C4-2B (cell line): ENCODE measurements around the gene SLC39A13.

Experiments used
- H3K27ac ChIP-seq: fragments of 450-650 bp; 2 replicates; pipeline ENCODE4 v1.5.1; 2017
- CTCF ChIP-seq: fragments of 450-650 bp; conservative IDR thresholded peaks from 2 replicates; pipeline ENCODE4 v1.5.1; 2017; ENCODE audit warnings: mild to moderate bottlenecking
- ZFX ChIP-seq: fragments of 450-650 bp; IDR thresholded peaks from 2 replicates; pipeline ENCODE4 v1.6.1; 2017

Gene SLC39A13

GRCh38 chr11:47442514-47442913 lies 34.1 kb downstream of the SLC39A13 start:
- H3K27ac ChIP-seq = no peak overlapping the region
- TF ChIP-seq ZFX (no peak), CTCF (no peak)

GRCh38 chr11:47443028-47443700 lies 34.8 kb downstream of the SLC39A13 start:
- TF ChIP-seq CTCF (no peak), ZFX (no peak)
- no peak overlapping the region for H3K27ac ChIP-seq

DNA sequence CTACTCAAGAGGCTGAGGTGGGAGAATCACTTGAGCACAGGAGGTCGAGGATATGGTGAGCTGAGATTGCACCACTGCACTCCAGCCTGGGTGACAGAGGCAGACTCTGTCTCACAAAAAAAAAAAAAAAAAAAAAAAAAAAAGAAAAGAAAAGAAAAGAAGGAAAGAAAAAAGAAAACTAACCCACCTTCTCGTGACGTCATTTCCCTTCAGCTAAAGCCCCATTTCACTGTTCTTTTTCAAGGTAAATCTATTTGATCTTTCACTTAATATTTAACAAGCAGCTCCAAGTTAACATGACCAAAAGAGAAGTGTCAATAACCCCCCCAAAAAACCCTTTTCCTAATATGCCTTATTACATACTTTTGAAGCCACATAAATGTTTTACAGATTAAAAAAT lies 35.4 kb downstream of the SLC39A13 start:
- H3K27ac ChIP-seq = no peak overlapping the region
- TF ChIP-seq CTCF (no peak), ZFX (no peak)

GRCh38 chr11:47445840-47446239 lies 37.5 kb downstream of the SLC39A13 start:
- H3K27ac ChIP-seq = no peak overlapping the region
- TF ChIP-seq ZFX (no peak), CTCF (no peak)

- TF ChIP-seq ZFX = no peak
- no peak for TF ChIP-seq CTCF
- no peak overlapping the region for H3K27ac ChIP-seq
Measured at GRCh38 chr11:47446833-47447232, 38.4 kb downstream of the SLC39A13 start.

DNA sequence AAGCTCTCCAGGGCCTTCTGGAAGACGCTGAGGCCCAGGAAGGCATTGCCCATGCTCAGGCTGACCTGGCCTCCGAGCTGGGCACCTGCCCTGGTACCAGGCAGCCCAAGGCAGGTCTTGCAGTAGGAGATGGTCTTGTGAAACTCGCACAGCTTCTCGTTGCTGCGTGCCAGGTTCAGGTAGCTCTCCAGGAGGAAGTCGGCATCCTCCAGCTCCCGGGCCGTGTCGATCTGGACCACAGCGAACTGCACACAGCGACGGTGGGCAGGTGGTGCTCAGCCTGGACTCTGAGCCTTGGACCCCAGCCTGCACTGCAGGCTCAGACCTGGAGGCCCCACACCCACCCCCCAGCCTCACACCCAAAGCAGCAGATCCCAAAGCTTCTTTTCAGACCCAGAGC lies 39.5 kb downstream of the SLC39A13 start:
- no peak overlapping the region for H3K27ac ChIP-seq
- TF ChIP-seq CTCF (no peak), ZFX (no peak)

- TF ChIP-seq CTCF (no peak), ZFX (no peak)
- no peak within 1 kb of the TSS for H3K27ac ChIP-seq
Measured at GRCh38 chr11:47448566-47449427, 40.4 kb downstream of the SLC39A13 start, which contains the start of gene RAPSN. TSS of gene RAPSN (minus strand) at chr11:47449136. CDS start at chr11:47448964, 172 bp downstream.
